ENCODE data around the gene MAST4.

- no peak for TF ChIP-seq CTCF (IDR thresholded peaks at IDR 0.05; ENCODE audit: low read depth, low read length, poor library complexity, severe bottlenecking)
- TF ChIP-seq EZH2phosphoT487 (IDR thresholded peaks at IDR 0.05; ENCODE audit: borderline replicate concordance, low read length): no peak
Measured at GRCh38 chr5:66981266-66982055, 385.3 kb downstream of the MAST4 start.

All from DOHH2 (cell line).